Activated naive CD4-positive, alpha-beta T cell treated with anti-CD3 and anti-CD28 coated beads, Interleukin-2, amount 10 ng/mL, durations not matched to agents 7 days and 5 days (primary cell): ENCODE results near the gene PPP2R1B.
"Not testable (repeated sequence)": the region's sequence is repeated elsewhere in the genome, so short reads cannot be mapped to it uniquely, and the experiment has no call there.

ENCODE experiments used
- CTCF ChIA-PET: fragments of 350-600 bp; sonication (Branson Sonifier 250); formaldehyde crosslinking; loops from one replicate; lab custom pipeline; 2021; ENCODE audit warnings: antibody characterized with exemption; lab: Charles Lee
- DNase-seq: peaks from one replicate; pipeline ENCODE4 v3.0.0-alpha.2; 2020
- H3K27ac Mint-ChIP-seq: one replicate; pipeline ENCODE4 v1.8.0; 2021; ENCODE audit warnings: mild to moderate bottlenecking, moderate library complexity, mixed read lengths
- H3K27me3 Mint-ChIP-seq: one replicate; pipeline ENCODE4 v1.8.0; 2021; ENCODE audit warnings: mild to moderate bottlenecking, mixed read lengths
- H3K36me3 Mint-ChIP-seq: one replicate; pipeline ENCODE4 v1.8.0; 2021; ENCODE audit warnings: mixed read lengths
- H3K4me1 Mint-ChIP-seq: one replicate; pipeline ENCODE4 v1.8.0; 2021; ENCODE audit warnings: mixed read lengths
- H3K4me3 Mint-ChIP-seq: one replicate; pipeline ENCODE4 v1.8.0; 2021; ENCODE audit warnings: mild to moderate bottlenecking, moderate library complexity, mixed read lengths
- H3K9me3 Mint-ChIP-seq: one replicate; pipeline ENCODE4 v1.8.0; 2021; ENCODE audit warnings: mixed read lengths

Gene PPP2R1B

DNA sequence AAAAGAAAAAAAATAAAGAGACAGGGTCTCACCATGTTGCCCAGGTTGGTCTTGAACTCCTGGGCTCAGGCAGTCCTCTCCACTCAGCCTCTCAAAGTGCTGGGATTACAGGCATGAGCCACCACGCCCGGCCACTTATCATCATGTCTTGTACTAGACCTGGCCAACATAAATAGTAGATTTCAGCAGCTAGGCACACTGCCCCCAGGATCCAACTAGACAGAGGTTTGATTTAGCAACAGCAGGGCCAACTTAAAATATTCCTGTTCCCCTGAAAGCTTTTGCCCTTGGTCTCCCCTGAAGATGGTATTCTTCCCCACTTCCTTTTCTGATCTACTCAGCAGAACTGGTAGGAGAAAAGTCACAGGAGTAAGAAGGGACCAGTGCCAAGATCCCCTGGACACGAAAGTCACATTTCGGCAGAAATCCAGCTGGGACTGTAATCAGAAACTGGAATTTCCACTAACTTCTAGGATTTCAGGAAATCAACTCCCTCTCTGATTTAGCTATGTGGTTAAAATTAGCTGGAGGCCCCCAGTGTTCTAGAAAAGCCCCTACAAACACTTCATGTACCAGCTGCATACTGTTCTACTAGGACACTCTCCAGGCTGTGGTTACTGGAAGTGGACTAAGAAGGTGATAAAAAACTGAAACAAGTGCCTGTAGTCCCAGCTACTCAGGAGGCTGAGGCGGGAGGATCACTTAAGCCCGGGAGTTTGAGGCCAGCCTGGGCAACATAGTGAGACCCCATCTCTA, 8.9 kb upstream of the PPP2R1B start:
- no peak overlapping the region for H3K4me3 Mint-ChIP-seq
- CTCF ChIA-PET: interaction anchor here (0.9 to 5.8 kb wide), 7 partner anchors 7 to 321 kb away, joined by 3 to 58 read pairs (median 8); partner anchors contain the start of gene PPP2R1B
- no peak overlapping the region for H3K27ac Mint-ChIP-seq
- no peaks in the 10 kb centered on the region for H3K9me3 Mint-ChIP-seq
- no peak for DNase-seq
- no peaks in the 10 kb centered on the region for H3K4me1 Mint-ChIP-seq
- H3K27me3 Mint-ChIP-seq: no peaks in the 10 kb centered on the region
- no peaks in the 10 kb centered on the region for H3K36me3 Mint-ChIP-seq

- CTCF ChIA-PET: no interaction called here
- Mint-ChIP-seq H3K36me3 (no peaks in the 10 kb centered on the region), H3K27me3 (no peaks in the 10 kb centered on the region), H3K4me1 (no peaks in the 10 kb centered on the region), H3K9me3 (no peaks in the 10 kb centered on the region), H3K27ac (no peak overlapping the region), H3K4me3 (no peak overlapping the region)
- no peak for DNase-seq
Measured at GRCh38 chr11:111772535-111772934, 6.3 kb upstream of the PPP2R1B start.

DNA sequence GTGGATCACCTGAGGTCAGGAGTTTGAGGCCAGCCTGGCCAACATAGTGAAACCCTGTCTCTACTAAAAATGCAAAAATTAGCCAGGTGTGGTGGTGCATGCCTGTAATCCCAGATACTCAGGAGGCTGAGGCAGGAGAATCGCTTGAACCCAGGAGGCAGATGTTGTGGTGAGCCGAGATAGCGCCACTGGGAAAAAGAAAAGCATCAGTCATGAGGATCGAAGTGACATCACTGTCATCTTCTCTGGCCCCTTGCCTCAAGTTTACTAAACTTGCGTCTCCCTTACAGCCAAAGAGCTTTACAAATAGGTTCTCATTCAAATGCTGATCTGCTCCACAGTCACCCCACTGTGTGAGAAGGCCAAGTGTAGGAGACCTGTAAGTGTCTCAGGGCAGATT, 5.0 kb upstream of the PPP2R1B start:
- peaks cover 11% of the 10 kb centered on the region for H3K4me1 Mint-ChIP-seq
- H3K9me3 Mint-ChIP-seq, H3K27ac Mint-ChIP-seq, H3K4me3 Mint-ChIP-seq, H3K36me3 Mint-ChIP-seq, DNase-seq, CTCF ChIA-PET, H3K27me3 Mint-ChIP-seq: not testable (repeated sequence)

DNA sequence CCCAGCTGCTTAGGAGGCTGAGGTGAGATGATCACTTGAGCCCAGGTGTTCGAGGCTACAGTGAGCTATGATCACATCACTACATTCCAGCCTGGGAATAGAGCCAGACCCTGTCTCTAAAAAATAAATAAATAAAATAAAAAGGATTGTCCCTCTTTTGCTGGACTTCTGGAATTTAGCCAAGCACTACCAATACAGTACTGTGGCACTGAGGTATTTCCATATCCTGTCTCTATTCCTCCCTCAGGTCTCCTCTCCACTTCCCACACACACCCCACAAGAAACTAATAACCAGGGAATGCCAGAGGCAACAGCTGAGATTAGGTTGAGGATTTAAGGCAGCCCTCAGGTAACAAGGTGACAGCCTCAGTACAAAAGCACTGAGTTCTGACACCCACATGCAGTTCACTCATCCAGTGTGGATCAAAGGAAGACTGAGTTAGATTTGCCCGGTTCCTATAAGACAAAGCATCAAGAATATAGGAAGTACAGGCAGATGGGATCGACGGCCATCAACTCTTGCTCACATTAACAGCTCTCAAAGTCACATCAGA, 4.5 kb upstream of the PPP2R1B start:
- H3K9me3 Mint-ChIP-seq: no peaks in the 10 kb centered on the region
- CTCF ChIA-PET: no interaction called here
- DNase-seq: no peak
- no peaks in the 10 kb centered on the region for H3K27me3 Mint-ChIP-seq
- H3K27ac Mint-ChIP-seq: no peak overlapping the region
- H3K4me3 Mint-ChIP-seq: no peak overlapping the region
- peaks cover 3% of the 10 kb centered on the region for H3K36me3 Mint-ChIP-seq
- H3K4me1 Mint-ChIP-seq: peaks cover 11% of the 10 kb centered on the region

GRCh38 chr11:111766834-111767142, 599 bp upstream of the PPP2R1B start:
- H3K9me3 Mint-ChIP-seq: no peaks in the 10 kb centered on the region

GRCh38 chr11:111765320-111765983, 737 bp downstream of the PPP2R1B start:
- Mint-ChIP-seq H3K4me3 (peak overlapping the region; percentile 94), H3K27ac (peak overlapping the region; percentile 95), H3K27me3 (no peaks in the 10 kb centered on the region), H3K9me3 (no peaks in the 10 kb centered on the region), H3K36me3 (peaks cover 44% of the 10 kb centered on the region), H3K4me1 (peaks cover 39% of the 10 kb centered on the region)
- CTCF ChIA-PET: interaction anchor here (1.0 to 1.8 kb wide), 3 partner anchors 11 to 179 kb away, joined by 3 to 8 read pairs (median 7); no protein-coding TSS in a partner anchor
- DNase-seq: no peak

More at GRCh38 chr11:111766834-111767142, 599 bp upstream of the PPP2R1B start:
- Mint-ChIP-seq H3K27me3 (no peaks in the 10 kb centered on the region), H3K4me1 (peaks cover 39% of the 10 kb centered on the region), H3K27ac (peak overlapping the region; percentile 95), H3K36me3 (peaks cover 34% of the 10 kb centered on the region), H3K4me3 (peak overlapping the region; percentile 94)
- CTCF ChIA-PET: interaction anchor here (0.8 to 3.6 kb wide), 6 partner anchors 11 to 180 kb away, joined by 3 to 32 read pairs (median 4); no protein-coding TSS in a partner anchor
- DNase-seq: no peak

GRCh38 chr11:111764621-111765020, 1.6 kb downstream of the PPP2R1B start:
- no peak for DNase-seq
- Mint-ChIP-seq H3K27ac (no peak overlapping the region), H3K27me3 (no peaks in the 10 kb centered on the region), H3K9me3 (no peaks in the 10 kb centered on the region), H3K4me3 (peak overlapping the region; percentile 94), H3K4me1 (peaks cover 39% of the 10 kb centered on the region), H3K36me3 (peaks cover 47% of the 10 kb centered on the region)
- CTCF ChIA-PET: interaction anchor here (1.4 to 1.8 kb wide), 2 partner anchors 11 to 178 kb away, joined by 7 to 8 read pairs; no protein-coding TSS in a partner anchor

DNA sequence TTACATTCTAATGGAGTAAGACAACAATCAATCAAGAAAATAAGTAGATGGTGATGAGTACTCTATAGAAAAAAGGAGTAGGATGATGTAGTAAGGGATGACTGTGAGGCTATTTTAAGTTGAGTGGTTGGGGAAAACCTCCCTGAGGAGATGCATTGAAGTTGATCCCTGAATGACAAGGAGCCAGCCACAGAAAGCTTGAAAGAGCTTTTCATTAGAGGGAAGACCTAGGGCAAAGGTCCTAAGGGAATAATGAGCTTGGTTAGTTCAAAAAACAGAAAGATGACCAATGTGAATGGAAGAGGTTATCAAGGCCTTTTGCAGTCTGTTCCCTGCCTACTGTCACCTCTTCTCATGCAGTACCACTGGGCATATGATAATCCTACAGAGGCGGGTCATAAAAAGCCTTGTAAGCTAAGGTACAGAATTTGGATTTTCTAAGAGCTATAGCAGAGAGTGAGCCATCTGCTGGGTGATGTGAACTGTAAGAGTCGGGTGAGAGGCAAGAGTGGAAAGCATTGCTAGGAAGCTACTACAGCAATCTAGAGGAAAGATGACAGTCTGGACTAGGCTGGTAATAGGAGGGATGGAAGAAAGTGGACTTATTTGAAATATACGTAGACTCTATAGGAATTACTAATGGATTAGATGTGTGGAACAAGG, 3.1 kb downstream of the PPP2R1B start:
- no peak overlapping the region for H3K4me3 Mint-ChIP-seq
- peaks cover 58% of the 10 kb centered on the region for H3K36me3 Mint-ChIP-seq
- CTCF ChIA-PET: interaction anchor here (0.7 to 2.0 kb wide), 4 partner anchors 14 to 176 kb away, joined by 3 to 11 read pairs (median 5); no protein-coding TSS in a partner anchor

GRCh38 chr11:111762526-111762925, 3.7 kb downstream of the PPP2R1B start:
- Mint-ChIP-seq H3K27me3 (no peaks in the 10 kb centered on the region), H3K9me3 (no peaks in the 10 kb centered on the region), H3K27ac (no peak overlapping the region), H3K4me1 (peaks cover 39% of the 10 kb centered on the region), H3K4me3 (no peak overlapping the region), H3K36me3 (peaks cover 62% of the 10 kb centered on the region)
- no peak for DNase-seq
- CTCF ChIA-PET: interaction anchor here (0.9 to 2.2 kb wide), 3 partner anchors 13 to 176 kb away, joined by 4 to 11 read pairs (median 5); no protein-coding TSS in a partner anchor

More for the DNA sequence above, 3.1 kb downstream of the PPP2R1B start:
- DNase-seq: no peak
- Mint-ChIP-seq H3K4me1 (peaks cover 39% of the 10 kb centered on the region), H3K27me3 (no peaks in the 10 kb centered on the region), H3K27ac (no peak overlapping the region), H3K9me3 (no peaks in the 10 kb centered on the region)

- H3K4me3 Mint-ChIP-seq: no peak overlapping the region
- peaks cover 29% of the 10 kb centered on the region for H3K4me1 Mint-ChIP-seq
- H3K27ac Mint-ChIP-seq: no peak overlapping the region
- H3K9me3 Mint-ChIP-seq: no peaks in the 10 kb centered on the region
- CTCF ChIA-PET: interaction anchor here (1.0 to 2.2 kb wide), 3 partner anchors 16 to 174 kb away, joined by 3 to 5 read pairs (median 3); no protein-coding TSS in a partner anchor
- no peaks in the 10 kb centered on the region for H3K27me3 Mint-ChIP-seq
- DNase-seq: no peak
- peaks cover 63% of the 10 kb centered on the region for H3K36me3 Mint-ChIP-seq
Measured at GRCh38 chr11:111761036-111761435, 5.2 kb downstream of the PPP2R1B start.

GRCh38 chr11:111759778-111760407, 6.3 kb downstream of the PPP2R1B start:
- H3K27me3 Mint-ChIP-seq: no peaks in the 10 kb centered on the region
- H3K4me3 Mint-ChIP-seq: no peak overlapping the region
- no peak overlapping the region for H3K27ac Mint-ChIP-seq
- peaks cover 22% of the 10 kb centered on the region for H3K4me1 Mint-ChIP-seq
- H3K9me3 Mint-ChIP-seq: no peaks in the 10 kb centered on the region
- CTCF ChIA-PET: interaction anchor here (1.0 to 1.3 kb wide), 3 partner anchors 10 to 156 kb away, joined by 3 read pairs; no protein-coding TSS in a partner anchor
- no peak for DNase-seq
- H3K36me3 Mint-ChIP-seq: peaks cover 56% of the 10 kb centered on the region

GRCh38 chr11:111759376-111759775, 6.8 kb downstream of the PPP2R1B start:
- Mint-ChIP-seq H3K36me3 (peaks cover 52% of the 10 kb centered on the region), H3K4me1 (peaks cover 17% of the 10 kb centered on the region), H3K27ac (no peak overlapping the region)

GRCh38 chr11:111756097-111756496, 10.1 kb downstream of the PPP2R1B start:
- peaks cover 48% of the 10 kb centered on the region for H3K36me3 Mint-ChIP-seq
- H3K4me1 Mint-ChIP-seq: no peaks in the 10 kb centered on the region
- no peaks in the 10 kb centered on the region for H3K27me3 Mint-ChIP-seq
- H3K27ac Mint-ChIP-seq: no peak overlapping the region
- no peaks in the 10 kb centered on the region for H3K9me3 Mint-ChIP-seq
- CTCF ChIA-PET: interaction anchor here (0.6 kb wide), 1 partner anchor 159 kb away, joined by 3 read pairs; no protein-coding TSS in a partner anchor
- no peak overlapping the region for H3K4me3 Mint-ChIP-seq
- no peak for DNase-seq

More at GRCh38 chr11:111759376-111759775, 6.8 kb downstream of the PPP2R1B start:
- DNase-seq: no peak
- no peak overlapping the region for H3K4me3 Mint-ChIP-seq
- no peaks in the 10 kb centered on the region for H3K27me3 Mint-ChIP-seq
- CTCF ChIA-PET: interaction anchor here (1.0 to 1.3 kb wide), 2 partner anchors 9 to 155 kb away, joined by 3 read pairs; no protein-coding TSS in a partner anchor
- H3K9me3 Mint-ChIP-seq: no peaks in the 10 kb centered on the region
